ACC112 (cell line): ENCODE measurements around the gene PACRG.

Experiments used
- H2AFZ ChIP-seq: fragments of 200-600 bp; sonication (generic); one replicate; pipeline ENCODE4 v1.6.0; 2017; ENCODE audit warnings: antibody characterized with exemption, low read length; ENCODE audit not compliant: unreplicated experiment
- H3K27ac ChIP-seq: fragments of 200-600 bp; sonication (generic); 2 replicates; pipeline ENCODE4 v1.5.1; 2014; ENCODE audit warnings: low read depth, mild to moderate bottlenecking, antibody characterized with exemption, low read length, moderate library complexity
- H3K27me3 ChIP-seq: fragments of 200-600 bp; sonication (generic); 2 replicates; pipeline ENCODE4 v1.6.1; 2014; ENCODE audit warnings: mild to moderate bottlenecking, antibody characterized with exemption, low read length, moderate library complexity, mixed read lengths; ENCODE audit not compliant: insufficient read depth
- H3K36me3 ChIP-seq: fragments of 200-600 bp; sonication (generic); 2 replicates; pipeline ENCODE4 v1.6.1; 2016; ENCODE audit warnings: mild to moderate bottlenecking, antibody characterized with exemption, low read length, moderate library complexity, mixed read lengths; ENCODE audit not compliant: insufficient read depth
- H3K4me1 ChIP-seq: fragments of 200-600 bp; sonication (generic); one replicate; pipeline ENCODE4 v1.6.1; 2016; ENCODE audit warnings: low read length, mixed read lengths; ENCODE audit not compliant: insufficient read depth, unreplicated experiment, control insufficient read depth
- H3K4me3 ChIP-seq: fragments of 200-600 bp; sonication (generic); 2 replicates; pipeline ENCODE4 v1.5.1; 2014; ENCODE audit warnings: mild to moderate bottlenecking, low read depth, low read length
- H3K79me2 ChIP-seq: fragments of 200-600 bp; sonication (generic); one replicate; pipeline ENCODE4 v1.6.0; 2016; ENCODE audit warnings: low read length; ENCODE audit not compliant: control insufficient read depth, unreplicated experiment, insufficient read depth

PACRG gene

DNA sequence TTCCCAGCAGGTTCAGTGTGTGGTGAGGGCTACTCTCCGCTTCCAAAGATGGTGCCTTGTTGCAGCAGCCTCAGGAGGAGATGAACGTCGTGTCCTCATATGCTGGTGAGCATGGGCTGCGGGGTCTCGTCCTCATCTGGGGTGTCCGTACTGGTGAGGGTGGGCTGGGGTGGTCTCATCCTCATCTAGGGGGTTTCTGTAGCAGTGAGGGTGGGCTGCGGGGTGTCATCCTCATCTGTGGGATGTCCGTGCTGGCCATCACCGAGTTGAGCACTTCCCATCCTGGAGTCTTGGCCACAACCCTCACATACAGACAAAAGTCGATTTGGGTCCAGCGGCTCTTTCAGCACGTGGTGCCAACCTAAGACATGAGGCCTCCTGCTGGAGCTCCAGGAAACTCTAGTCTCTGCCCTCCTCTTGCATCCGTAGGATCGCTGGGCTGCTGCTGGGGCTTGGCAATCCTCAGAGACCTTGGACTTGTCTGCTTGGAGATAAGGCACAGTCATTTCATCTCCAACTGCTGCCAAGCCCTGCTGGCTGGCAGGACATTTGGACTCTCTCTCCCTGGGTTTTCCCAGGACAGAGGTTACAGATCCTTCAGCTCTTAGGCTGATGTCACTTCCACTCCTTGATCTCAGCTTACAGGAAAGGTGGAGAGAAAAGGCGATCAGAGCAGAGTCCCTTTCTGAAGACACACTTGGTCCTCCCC lies 160.4 kb downstream of the PACRG start:
- H3K36me3 ChIP-seq, result no peaks in the 10 kb centered on the region

DNA sequence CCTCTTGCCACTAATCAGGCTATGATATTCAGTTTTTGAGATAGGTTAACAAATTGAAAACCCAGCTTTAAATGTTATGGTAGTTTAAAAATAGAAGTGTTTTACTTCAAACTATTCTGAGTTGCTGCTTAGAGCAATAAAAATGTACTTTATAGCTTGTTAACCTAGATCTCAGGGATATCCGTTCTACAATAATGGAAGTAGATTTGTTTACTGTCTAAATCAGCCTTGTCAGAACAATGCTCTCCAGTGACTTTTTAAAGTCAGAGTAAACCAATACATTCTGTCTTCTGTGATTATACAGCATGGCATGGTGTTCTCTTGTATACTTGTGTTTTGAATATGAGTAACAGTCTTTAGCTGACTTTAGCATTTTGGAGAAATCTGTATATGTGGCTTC lies 161.5 kb downstream of the PACRG start:
- Histone ChIP-seq H3K36me3 (no peaks in the 10 kb centered on the region), H3K27me3 (no peaks in the 10 kb centered on the region), H3K4me1 (no peaks in the 10 kb centered on the region), H3K79me2 (no peaks in the 10 kb centered on the region), H3K27ac (no peak overlapping the region), H3K4me3 (no peak overlapping the region), H2AFZ (no peak overlapping the region)

More for the DNA sequence above, 160.4 kb downstream of the PACRG start:
- Histone ChIP-seq H3K4me1 (no peaks in the 10 kb centered on the region), H3K79me2 (no peaks in the 10 kb centered on the region), H3K4me3 (no peak overlapping the region), H2AFZ (no peak overlapping the region), H3K27ac (no peak overlapping the region), H3K27me3 (no peaks in the 10 kb centered on the region)

DNA sequence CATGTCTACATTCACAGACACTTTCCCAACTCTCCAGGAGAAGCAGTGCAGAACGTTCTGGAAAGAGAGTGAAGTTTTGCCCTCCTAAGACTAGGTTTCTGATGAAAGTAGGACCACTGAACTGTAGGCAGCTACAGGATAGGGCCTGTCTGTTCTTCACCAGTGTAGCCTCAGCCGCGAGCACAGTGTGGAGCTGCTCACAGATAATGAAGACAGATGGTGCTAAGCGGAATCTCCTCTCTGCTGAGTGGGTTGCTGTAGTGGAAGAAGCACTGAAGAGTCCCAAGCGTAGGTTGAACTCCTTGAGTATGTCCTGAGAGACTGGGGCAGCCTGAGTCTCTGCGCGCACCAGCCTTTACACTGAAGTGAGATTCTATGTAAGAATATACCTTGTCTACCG lies 170.2 kb downstream of the PACRG start:
- no peak overlapping the region for H3K27ac ChIP-seq
- H3K27me3 ChIP-seq, result no peaks in the 10 kb centered on the region
- no peaks in the 10 kb centered on the region for H3K36me3 ChIP-seq
- H3K79me2 ChIP-seq, result no peaks in the 10 kb centered on the region
- H3K4me1 ChIP-seq, result no peaks in the 10 kb centered on the region
- H3K4me3 ChIP-seq, result no peak overlapping the region
- H2AFZ ChIP-seq, result no peak overlapping the region

GRCh38 chr6:162899148-162899547 lies 171.4 kb downstream of the PACRG start:
- Histone ChIP-seq H3K36me3 (no peaks in the 10 kb centered on the region), H3K4me3 (no peak overlapping the region), H3K79me2 (no peaks in the 10 kb centered on the region), H3K27ac (no peak overlapping the region), H2AFZ (no peak overlapping the region), H3K4me1 (no peaks in the 10 kb centered on the region), H3K27me3 (no peaks in the 10 kb centered on the region)

DNA sequence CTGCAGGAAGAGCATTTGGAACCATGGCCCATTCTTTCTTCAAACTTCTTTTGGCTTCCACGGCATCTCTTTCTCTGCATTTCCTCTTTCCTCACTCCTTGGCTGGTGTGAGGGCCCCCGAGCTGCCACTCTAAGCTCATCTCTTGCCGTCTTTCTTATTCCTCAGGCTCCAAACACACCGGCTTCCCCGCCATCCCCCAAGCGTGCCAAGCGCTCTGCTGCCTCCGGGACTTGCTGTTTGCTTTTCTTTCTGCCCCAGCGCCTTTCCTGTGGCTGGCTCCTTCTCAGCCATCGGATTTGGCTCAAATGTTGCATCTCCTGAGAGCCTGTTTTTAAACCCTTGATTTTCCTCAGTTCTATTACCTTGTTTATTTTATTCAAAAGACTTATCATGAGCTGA lies 172.7 kb downstream of the PACRG start:
- Histone ChIP-seq H3K27ac (no peak overlapping the region), H3K79me2 (no peaks in the 10 kb centered on the region), H3K27me3 (0 out of 2 replicates have a peak, but pooled peaks cover 8% of the 10 kb centered on the region), H3K4me3 (no peak overlapping the region), H3K36me3 (no peaks in the 10 kb centered on the region), H3K4me1 (no peaks in the 10 kb centered on the region), H2AFZ (no peak overlapping the region)

DNA sequence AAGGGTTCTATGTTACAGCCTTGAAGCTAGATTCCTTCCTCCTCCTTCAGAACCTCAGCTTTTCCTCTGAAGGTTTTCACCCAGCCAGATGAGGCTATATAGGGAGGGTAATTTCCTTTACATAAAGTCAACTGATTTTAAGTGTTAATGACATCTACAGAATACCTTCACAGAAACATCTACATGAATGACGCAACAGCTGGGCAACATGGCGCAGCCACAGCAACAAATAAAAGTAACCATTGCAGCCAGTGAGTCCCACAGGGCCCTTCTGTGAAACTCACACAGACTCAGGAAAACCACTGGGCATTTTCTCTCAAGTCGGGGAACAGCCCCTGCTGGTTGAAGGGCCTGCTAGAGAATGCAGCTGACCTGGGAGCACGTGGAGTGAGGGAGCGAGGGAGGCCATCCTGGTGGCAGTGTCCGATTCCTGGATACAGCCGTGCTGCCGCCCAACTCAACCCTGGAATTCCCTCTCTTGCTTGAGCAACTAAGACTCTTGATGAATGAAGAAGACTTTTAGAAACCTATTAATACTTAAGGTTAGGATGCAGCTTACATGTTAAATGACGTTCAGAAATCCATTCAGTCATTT lies 176.4 kb downstream of the PACRG start:
- Histone ChIP-seq H3K4me3 (no peak overlapping the region), H2AFZ (no peak overlapping the region), H3K79me2 (no peaks in the 10 kb centered on the region), H3K36me3 (no peaks in the 10 kb centered on the region), H3K27ac (no peak overlapping the region), H3K27me3 (peaks cover 13% of the 10 kb centered on the region), H3K4me1 (no peaks in the 10 kb centered on the region)

DNA sequence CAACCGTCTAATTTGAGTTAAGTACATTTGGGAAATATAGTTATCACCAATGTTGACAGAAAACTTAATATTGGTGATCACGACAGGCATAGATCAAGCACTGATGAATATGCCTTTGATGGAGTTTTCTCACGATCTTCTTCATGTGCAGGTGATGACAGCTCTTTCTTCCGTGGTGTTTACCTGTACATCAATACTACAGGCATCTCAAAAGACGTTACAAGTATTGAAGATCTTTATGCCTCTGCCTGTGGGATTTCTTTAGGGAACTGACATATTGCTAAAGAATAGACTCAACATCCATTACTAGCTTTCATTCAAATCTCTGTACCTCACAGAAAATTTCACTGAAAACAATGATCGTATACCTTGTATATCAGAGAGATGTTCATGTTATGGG lies 178.7 kb downstream of the PACRG start:
- Histone ChIP-seq H2AFZ (no peak overlapping the region), H3K27ac (no peak overlapping the region), H3K36me3 (no peaks in the 10 kb centered on the region), H3K4me3 (no peak overlapping the region), H3K27me3 (peaks cover 13% of the 10 kb centered on the region), H3K4me1 (no peaks in the 10 kb centered on the region), H3K79me2 (no peaks in the 10 kb centered on the region)

DNA sequence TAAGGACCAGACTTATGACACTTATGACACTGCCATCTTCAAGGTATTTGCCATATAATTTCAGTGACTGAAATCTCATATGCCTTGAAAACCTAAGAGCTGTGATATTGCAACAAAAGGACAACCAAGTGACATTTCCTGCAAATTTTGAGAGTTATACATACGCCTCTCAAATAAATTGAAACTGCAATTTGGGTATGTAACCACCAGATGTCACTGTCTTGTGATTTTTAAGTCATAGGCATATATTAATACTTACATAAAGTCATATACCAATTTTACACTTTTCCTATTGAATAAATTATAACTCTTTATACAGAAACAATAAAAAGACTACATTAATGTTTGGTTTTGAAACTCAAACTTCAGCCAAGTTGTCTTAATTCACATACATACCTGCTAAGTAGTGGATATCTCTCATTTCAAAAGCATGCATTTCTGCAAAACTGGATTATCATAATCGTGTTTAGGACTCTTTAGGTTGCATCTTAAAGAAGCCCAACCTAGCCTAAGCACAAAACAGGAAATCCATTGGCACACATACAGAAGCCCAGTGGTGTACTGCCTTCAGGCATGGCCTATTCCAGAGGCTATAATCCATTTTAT lies 180.2 kb downstream of the PACRG start:
- Histone ChIP-seq H3K27ac (no peak overlapping the region), H3K27me3 (peaks cover 13% of the 10 kb centered on the region), H3K4me1 (no peaks in the 10 kb centered on the region), H3K36me3 (no peaks in the 10 kb centered on the region), H3K79me2 (no peaks in the 10 kb centered on the region), H2AFZ (no peak overlapping the region), H3K4me3 (no peak overlapping the region)

DNA sequence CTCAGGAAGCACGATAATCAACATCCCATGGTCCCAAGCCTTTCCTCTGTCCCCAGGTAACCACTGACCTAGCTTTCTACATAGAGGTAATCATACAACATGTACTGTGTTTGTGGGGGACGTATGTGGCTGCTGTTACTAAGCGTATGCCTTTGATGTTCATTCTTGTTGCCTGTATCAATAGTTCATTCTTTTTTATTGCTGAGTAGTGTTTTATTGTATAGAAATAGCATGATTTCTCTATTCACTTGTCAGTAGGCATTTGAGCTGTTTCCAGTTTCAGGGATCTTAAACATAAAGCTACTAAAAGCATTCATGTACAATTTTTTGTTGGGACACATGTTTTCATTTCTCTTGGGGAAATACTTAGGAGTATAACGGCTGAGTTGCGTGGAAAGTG lies 185.4 kb downstream of the PACRG start:
- Histone ChIP-seq H3K36me3 (no peaks in the 10 kb centered on the region), H3K27ac (no peak overlapping the region), H3K79me2 (no peaks in the 10 kb centered on the region), H3K27me3 (no peaks in the 10 kb centered on the region), H3K4me1 (peaks cover 7% of the 10 kb centered on the region), H3K4me3 (no peak overlapping the region), H2AFZ (no peak overlapping the region)

DNA sequence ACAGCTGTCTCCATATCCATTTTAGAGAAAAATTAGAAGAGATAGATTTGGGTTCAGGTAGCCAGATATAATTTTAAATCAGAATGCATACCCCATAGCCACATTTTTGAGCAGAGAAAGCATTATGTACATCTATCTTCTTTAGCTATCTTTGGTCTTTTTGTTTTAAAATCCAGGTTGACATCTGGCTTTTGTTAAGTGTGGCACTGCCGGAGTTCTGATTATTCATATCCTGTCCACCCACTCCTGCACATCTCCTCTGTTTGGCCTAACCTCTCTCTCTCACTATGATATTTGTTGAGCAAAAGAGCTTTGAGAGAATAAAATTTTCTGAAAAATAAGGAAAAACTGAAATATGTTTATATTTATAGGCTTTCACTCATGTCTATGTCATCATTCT lies 189.7 kb downstream of the PACRG start:
- Histone ChIP-seq H3K79me2 (no peaks in the 10 kb centered on the region), H3K36me3 (no peaks in the 10 kb centered on the region), H3K27ac (no peak overlapping the region; the same call in 1 of the 2 replicates), H2AFZ (peak overlapping the region; percentile 48), H3K4me3 (no peak overlapping the region), H3K4me1 (peaks cover 7% of the 10 kb centered on the region), H3K27me3 (no peaks in the 10 kb centered on the region)

DNA sequence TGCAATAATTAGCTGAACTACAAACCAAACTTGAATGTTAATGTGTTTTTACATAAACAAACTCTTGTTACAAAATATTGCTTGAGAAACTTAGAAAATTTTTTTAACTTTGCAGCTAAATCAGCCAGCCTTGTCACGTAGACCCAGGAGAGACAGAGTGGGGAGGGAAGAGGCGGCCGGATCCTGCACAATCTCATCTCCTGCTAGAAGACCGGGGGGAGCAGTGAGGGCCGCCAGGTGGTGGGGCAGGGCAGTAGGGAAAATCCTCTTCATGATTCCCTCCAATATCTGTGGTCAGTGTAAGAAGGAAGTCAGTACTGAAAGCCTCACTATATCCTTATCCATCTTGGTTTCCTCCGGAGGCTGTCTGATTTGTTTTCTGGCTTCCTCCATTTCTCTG lies 193.3 kb downstream of the PACRG start:
- H3K27ac ChIP-seq, result no peak overlapping the region
- H3K79me2 ChIP-seq, result no peaks in the 10 kb centered on the region
- no peaks in the 10 kb centered on the region for H3K36me3 ChIP-seq
- no peak overlapping the region for H3K4me3 ChIP-seq
- H3K27me3 ChIP-seq, result no peaks in the 10 kb centered on the region
- peaks cover 7% of the 10 kb centered on the region for H3K4me1 ChIP-seq
- H2AFZ ChIP-seq, result no peak overlapping the region
